Measurements from ENCODE around the gene ADAMTS7.
"Not testable (repeated sequence)": the region's sequence is repeated elsewhere in the genome, so short reads cannot be mapped to it uniquely, and the experiment has no call there.

The ADAMTS7 gene

GRCh38 chr15:78779975-78780374, 31.3 kb downstream of the ADAMTS7 start:
- DNase-seq (ENCODE audit: low read depth in 2 of 3, low spot score in 2 of 3): not testable (repeated sequence)

GRCh38 chr15:78779176-78779785, 32.0 kb downstream of the ADAMTS7 start:
- not testable (repeated sequence) for DNase-seq (ENCODE audit: low read depth in 2 of 3, low spot score in 2 of 3)

- DNase-seq (ENCODE audit: low read depth in 2 of 3, low spot score in 2 of 3): no peak
Observed at GRCh38 chr15:78778422-78778821, 32.8 kb downstream of the ADAMTS7 start.

- not testable (repeated sequence) for DNase-seq (ENCODE audit: low read depth in 2 of 3, low spot score in 2 of 3)
Observed at GRCh38 chr15:78777953-78778345, 33.3 kb downstream of the ADAMTS7 start.

- not testable (repeated sequence) for DNase-seq (ENCODE audit: low read depth in 2 of 3, low spot score in 2 of 3)
Observed at GRCh38 chr15:78777290-78777952, 33.8 kb downstream of the ADAMTS7 start.

- not testable (repeated sequence) for DNase-seq (ENCODE audit: low read depth in 2 of 3, low spot score in 2 of 3)
Observed at GRCh38 chr15:78776046-78776925, 35.0 kb downstream of the ADAMTS7 start.

- no peak for DNase-seq (ENCODE audit: low read depth in 2 of 3, low spot score in 2 of 3)
Observed at GRCh38 chr15:78775472-78775871, 35.8 kb downstream of the ADAMTS7 start.

GRCh38 chr15:78774451-78774990, 36.7 kb downstream of the ADAMTS7 start:
- DNase-seq (ENCODE audit: low read depth in 2 of 3, low spot score in 2 of 3): not testable (repeated sequence)

GRCh38 chr15:78773765-78774450, 37.4 kb downstream of the ADAMTS7 start:
- DNase-seq (ENCODE audit: low read depth in 2 of 3, low spot score in 2 of 3): not testable (repeated sequence)

GRCh38 chr15:78772738-78773137, 38.5 kb downstream of the ADAMTS7 start:
- no peak for DNase-seq (ENCODE audit: low read depth in 2 of 3, low spot score in 2 of 3)

- DNase-seq (ENCODE audit: low read depth in 2 of 3, low spot score in 2 of 3): not testable (repeated sequence)
Observed at GRCh38 chr15:78771436-78772000, 39.7 kb downstream of the ADAMTS7 start.

GRCh38 chr15:78771020-78771419, 40.2 kb downstream of the ADAMTS7 start:
- DNase-seq (ENCODE audit: low read depth in 2 of 3, low spot score in 2 of 3): not testable (repeated sequence)

- DNase-seq (ENCODE audit: low read depth in 2 of 3, low spot score in 2 of 3): not testable (repeated sequence)
Observed at GRCh38 chr15:78769473-78770225, 41.6 kb downstream of the ADAMTS7 start.

GRCh38 chr15:78768531-78769408, 42.5 kb downstream of the ADAMTS7 start:
- DNase-seq (ENCODE audit: low read depth in 2 of 3, low spot score in 2 of 3): no peak

- DNase-seq (ENCODE audit: low read depth in 2 of 3, low spot score in 2 of 3): no peak
Observed at GRCh38 chr15:78768096-78768495, 43.2 kb downstream of the ADAMTS7 start.

GRCh38 chr15:78767331-78767951, 43.8 kb downstream of the ADAMTS7 start:
- DNase-seq (ENCODE audit: low read depth in 2 of 3, low spot score in 2 of 3): no peak

GRCh38 chr15:78766641-78767071, 44.6 kb downstream of the ADAMTS7 start:
- DNase-seq (ENCODE audit: low read depth in 2 of 3, low spot score in 2 of 3): not testable (repeated sequence)

- DNase-seq (ENCODE audit: low read depth in 2 of 3, low spot score in 2 of 3): no peak
Observed at GRCh38 chr15:78766041-78766440, 45.2 kb downstream of the ADAMTS7 start.

All from activated CD8-positive, alpha-beta memory T cell treated with anti-CD3 and anti-CD28 coated beads for 48 hours (primary cell).